ENCODE data around the gene DLG2.

- TF ChIP-seq, protein P1, sequence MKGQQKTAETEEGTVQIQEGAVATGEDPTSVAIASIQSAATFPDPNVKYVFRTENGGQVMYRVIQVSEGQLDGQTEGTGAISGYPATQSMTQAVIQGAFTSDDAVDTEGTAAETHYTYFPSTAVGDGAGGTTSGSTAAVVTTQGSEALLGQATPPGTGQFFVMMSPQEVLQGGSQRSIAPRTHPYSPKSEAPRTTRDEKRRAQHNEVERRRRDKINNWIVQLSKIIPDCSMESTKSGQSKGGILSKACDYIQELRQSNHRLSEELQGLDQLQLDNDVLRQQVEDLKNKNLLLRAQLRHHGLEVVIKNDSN (IDR thresholded peaks at IDR 0.05) = no peak
- TF ChIP-seq CREB1 (IDR thresholded peaks at IDR 0.05; ENCODE audit: low read depth) (no peak), RAD21 (IDR thresholded peaks at IDR 0.05; ENCODE audit: low read depth) (no peak), EP300 (IDR thresholded peaks at IDR 0.05; ENCODE audit: borderline replicate concordance) (no peak), REST (IDR thresholded peaks at IDR 0.05; ENCODE audit: low read depth) (no peak)
These were observed 1694.1 kb downstream of the DLG2 start for GRCh38 chr11:83933008-83933407.
